RCC 7860 (cell line): ENCODE results near the gene AGAP3.

Experiments
- DNase-seq: peaks from one replicate; pipeline ENCODE4 v3.0.0-alpha.2; 2015; ENCODE audit warnings: low spot score
- FAIRE-seq: peaks from 2 replicates; lab custom pipeline; 2012; peaks lifted over from hg19 to GRCh38; lab: Jason Lieb, UNC

AGAP3 gene

DNA sequence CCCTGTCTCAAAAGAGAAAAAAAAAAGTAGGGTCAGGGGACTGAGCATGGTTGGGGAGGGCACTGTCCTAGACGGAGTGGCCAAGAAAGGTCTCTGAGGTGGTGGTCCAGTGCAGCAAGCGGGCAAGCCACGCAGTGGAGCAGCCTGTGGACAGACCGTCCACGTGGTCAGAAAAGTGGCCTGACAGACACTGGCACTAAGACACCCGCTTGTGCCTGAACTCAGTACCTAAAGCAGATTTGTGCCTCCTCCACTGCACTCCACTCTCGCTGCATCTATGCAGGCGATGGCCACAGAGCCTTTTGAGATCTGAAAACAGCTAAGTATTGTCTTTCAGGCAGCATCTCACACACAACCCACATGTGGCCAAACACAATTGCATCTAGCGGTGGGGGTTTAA is 92.0 kb downstream of the AGAP3 start:
- FAIRE-seq (no peak), DNase-seq (no peak)

DNA sequence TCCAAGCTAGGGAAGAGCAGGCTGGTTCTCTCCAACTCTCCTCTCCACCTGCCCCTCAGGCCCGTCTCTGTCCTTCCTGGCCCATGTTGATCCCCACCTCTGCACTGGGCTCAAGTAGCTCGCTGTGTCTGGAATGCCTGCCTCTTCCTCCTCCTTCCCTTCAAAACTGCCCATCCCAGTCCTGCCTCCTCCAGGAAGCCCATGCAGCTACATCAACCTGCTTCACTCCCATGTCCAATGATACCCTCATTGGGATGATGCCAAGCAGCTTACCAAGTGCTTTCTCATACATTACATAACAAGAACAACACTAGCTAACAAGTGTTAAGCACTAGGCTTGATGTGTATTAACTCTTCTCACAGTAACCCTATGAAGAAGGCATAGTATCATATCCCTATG is 92.6 kb downstream of the AGAP3 start:
- no peak for FAIRE-seq

GRCh38 chr7:151179287-151179860 is 93.1 kb downstream of the AGAP3 start:
- DNase-seq (no peak), FAIRE-seq (no peak)

More for the DNA sequence above, 92.6 kb downstream of the AGAP3 start:
- DNase-seq = no peak

DNA sequence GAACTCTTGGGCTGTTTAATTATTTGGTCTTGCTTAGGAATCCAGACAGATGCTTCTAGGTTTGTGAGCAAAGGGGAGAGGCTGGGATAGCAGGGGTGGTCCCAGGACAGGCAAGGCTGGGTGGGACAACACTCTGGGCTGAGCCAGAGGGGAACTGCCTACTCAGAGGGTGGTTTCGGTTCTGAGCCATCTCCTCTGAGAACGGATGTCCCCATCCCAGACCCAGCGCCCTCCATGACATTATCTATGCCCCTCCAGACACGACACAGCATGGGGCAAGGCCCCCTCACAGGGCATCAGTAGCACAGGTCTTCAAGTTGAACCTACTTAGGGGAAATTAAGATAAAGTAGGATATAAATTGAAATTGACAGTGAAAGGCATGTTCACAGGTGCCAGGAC is 93.7 kb downstream of the AGAP3 start:
- no peak for FAIRE-seq
- no peak for DNase-seq

DNA sequence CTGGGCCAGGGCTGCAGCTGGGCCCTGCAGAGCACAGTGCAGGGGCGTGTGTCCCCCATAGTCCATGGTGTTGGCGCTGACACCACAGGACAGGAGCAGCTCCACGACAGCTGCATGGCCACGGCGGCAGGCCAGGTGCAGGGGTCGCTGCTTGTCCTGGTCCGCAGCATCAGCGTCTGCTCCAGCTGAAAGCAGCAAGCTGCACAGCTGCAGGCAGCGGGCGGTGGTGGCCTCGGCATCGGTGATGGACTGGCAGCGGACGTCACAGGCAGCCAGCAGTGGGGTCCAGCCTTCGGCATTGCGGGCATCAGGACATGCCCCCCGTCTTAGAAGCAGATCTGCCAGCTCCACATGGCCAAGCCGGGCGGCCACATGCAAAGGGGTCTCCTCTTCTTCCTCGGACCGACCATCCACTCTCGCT is 94.7 kb downstream of the AGAP3 start:
- DNase-seq (no peak), FAIRE-seq (no peak)

DNA sequence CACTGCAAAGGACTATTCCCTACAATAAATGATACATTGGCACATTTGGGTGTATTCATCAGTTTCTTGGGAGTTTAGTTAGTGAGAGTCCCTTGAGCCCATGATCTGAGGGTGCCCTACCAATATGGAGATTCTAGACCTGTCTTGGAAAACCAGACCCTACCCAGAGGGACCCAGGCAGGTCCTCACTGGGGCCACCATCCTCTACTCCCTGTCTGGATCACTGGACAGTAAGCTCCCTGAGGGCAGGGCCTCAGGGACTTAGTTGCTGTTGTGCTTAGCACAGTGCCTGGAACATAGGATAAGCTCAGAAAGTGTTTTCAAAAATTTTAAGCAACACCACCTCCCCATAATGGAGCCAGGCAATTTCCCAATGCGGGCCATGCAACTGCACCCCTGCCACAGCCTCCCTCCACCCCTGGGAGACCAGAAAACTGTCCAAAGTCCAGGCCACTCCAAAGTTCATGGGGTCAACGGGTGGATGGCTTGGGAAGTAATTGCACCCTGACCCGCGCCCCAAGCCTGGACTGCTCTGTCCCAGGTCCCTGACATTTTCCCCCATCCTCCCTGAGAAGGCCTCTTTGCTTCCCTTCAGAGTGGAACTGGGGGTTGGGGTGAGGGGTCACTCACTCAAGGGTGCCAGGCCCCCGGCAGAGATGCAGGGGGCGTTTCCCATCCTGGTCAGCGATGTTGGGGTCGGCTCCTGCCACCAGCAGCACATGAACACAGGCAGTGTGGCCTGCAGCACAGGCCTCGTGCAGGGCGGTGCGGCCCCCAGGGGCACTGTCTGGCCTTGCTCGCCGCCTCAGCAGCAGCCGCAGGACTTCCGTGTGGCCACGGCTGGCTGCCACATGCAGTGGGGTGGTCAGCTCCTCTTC is 99.7 kb downstream of the AGAP3 start:
- no peak for DNase-seq
- FAIRE-seq = no peak

DNA sequence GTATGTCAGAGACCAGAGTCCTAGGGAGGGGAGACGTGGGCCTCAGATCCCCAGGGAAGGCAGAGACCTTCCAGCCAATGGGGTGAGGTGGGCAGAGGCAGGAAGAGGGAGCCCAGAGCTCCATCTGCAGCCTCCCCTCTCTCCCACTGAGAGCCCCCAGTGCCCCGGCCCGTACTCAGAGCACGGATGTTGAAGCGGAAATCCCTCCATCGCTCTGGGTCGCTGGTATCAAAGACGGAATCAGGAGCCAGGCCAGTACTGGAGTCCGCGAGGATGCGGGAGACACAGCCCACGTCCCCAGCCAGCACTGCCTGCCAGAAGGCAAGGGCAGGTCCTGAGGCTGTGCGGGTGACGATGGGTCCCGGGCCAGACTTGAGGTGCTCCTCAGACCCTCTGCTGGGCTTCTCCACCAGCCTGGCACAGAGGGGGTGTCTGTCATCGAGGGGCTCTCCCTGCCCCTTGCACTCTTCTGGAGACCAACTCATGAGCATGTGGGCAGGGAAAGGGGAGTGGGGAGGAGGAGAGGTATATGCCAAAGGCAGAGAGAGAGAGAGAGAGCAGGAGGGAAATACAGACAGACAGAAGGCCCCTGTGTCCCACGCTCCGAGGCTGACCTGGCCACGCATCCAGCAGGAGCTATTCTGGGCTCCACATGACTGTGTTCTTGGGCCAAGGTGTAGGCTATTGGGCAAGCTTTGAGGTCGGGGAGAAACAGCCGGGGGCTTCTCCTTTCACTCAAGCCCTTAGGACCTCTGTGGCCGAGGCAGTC is 100.5 kb downstream of the AGAP3 start, which contains the start of gene ASB10:
Gene ASB10 (minus strand): TSS at position 611 of the 769 bp plus-strand sequence. CDS start 120 bp downstream, at position 491.
- FAIRE-seq (no peak), DNase-seq (no peak)

- FAIRE-seq (no peak), DNase-seq (no peak)
Measured at GRCh38 chr7:151187409-151188251, 101.4 kb downstream of the AGAP3 start.

DNA sequence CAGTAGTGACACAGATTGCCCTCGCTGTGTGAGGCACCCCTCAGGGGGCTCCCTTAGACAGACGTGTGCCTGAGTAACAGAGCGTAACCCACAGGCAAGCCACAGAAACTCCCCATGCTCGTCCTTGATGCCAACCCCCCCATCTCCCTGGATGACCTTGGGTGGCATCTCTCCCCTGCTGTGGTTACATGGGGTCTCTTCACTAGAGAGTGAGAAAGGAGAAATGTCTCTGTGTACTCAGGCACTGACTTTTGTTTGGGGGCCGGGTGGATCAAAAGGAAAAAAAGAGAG is 101.9 kb downstream of the AGAP3 start:
- DNase-seq (no peak), FAIRE-seq (no peak)

GRCh38 chr7:151189038-151189437 is 102.8 kb downstream of the AGAP3 start:
- FAIRE-seq (no peak), DNase-seq (no peak)

DNA sequence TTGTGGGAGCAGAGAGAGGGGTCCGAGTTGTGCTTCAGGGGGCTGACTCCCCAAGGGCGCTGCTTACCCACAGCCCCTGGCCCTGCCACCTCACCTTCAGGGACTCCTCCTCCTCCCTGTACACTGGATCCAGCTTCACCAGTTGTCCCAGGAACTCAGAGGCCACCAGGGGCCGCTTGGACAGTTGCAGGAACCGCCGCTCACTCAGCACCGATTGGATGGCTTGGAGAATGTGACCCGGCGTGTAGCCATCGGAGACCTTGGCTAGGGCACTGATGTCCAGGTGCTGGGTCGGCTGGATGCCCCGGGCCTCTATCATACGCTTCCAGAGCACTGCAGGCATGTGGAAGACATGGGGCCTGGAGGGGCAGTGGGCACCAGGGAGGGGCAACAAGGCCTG is 105.3 kb downstream of the AGAP3 start:
- DNase-seq (no peak), FAIRE-seq (no peak)

DNA sequence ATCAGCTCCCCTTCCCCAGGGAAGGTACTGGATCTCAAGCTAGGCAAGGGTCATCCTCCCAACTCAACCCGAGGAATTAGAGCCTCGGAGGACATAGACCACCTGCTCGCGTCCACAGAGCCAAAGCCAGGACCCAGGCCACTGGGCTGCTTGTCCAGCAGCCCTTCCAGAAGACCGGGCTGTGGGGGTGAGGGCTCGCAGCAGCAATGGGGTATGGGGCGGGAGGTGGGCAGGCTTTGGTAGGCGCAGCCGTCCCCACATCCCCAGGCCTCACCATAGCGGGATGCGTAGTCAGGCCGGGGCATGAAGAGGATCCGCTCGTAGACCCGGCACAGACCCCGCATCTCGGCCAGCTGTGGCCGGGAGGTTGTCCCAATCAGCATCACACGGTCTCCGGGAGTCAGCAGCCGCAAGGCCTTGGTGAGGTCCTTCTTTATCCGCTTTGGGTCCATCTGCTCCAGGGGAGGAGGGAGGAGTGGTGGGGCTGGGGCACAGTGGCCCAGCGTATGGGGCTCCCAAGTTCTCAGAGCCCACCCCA is 105.8 kb downstream of the AGAP3 start:
- FAIRE-seq (no peak), DNase-seq (no peak)

- DNase-seq (no peak), FAIRE-seq (no peak)
Measured at GRCh38 chr7:151193203-151193978, 107.1 kb downstream of the AGAP3 start.
